Ectodermal cell (in vitro differentiated cells): ENCODE data around the gene EFCAB11.
A peak's percentile ranks its signal among the peaks of the same experiment; 100 is the strongest.

Source experiments
- H3K27ac ChIP-seq: 2 replicates; pipeline ENCODE4 v1.7.0; 2013; ENCODE audit warnings: mild to moderate bottlenecking, low read depth, low read length; ENCODE audit not compliant: insufficient read depth, poor library complexity, severe bottlenecking
- H3K27me3 ChIP-seq: 2 replicates; pipeline ENCODE4 v1.7.0; 2013; ENCODE audit warnings: mild to moderate bottlenecking, low read length; ENCODE audit not compliant: insufficient read depth, control insufficient read depth, poor library complexity, severe bottlenecking
- H3K36me3 ChIP-seq: one replicate; pipeline ENCODE4 v1.7.0; 2013; ENCODE audit warnings: low read length; ENCODE audit not compliant: control insufficient read depth, insufficient read depth
- H3K4me1 ChIP-seq: one replicate; pipeline ENCODE4 v1.7.0; 2013; ENCODE audit warnings: low read length; ENCODE audit not compliant: control insufficient read depth, insufficient read depth
- H3K4me3 ChIP-seq: 2 replicates; pipeline ENCODE4 v1.7.0; 2013; ENCODE audit warnings: low read depth, low read length, control low read depth; ENCODE audit not compliant: insufficient read depth
- H3K9me3 ChIP-seq: 2 replicates; pipeline ENCODE4 v1.7.0; 2013; ENCODE audit warnings: mild to moderate bottlenecking, low read length, moderate library complexity; ENCODE audit not compliant: control insufficient read depth
- WGBS, 2 experiments: methylation state at CpG; one replicate each; pipeline ENCODE4 v1.1.7; 2013; ENCODE audit warnings: missing lambda C conversion rate in 2 of 2; 5-methylcytosine and 5-hydroxymethylcytosine counted together

The EFCAB11 gene

GRCh38 chr14:89781046-89781445 lies 173.5 kb downstream of the EFCAB11 start:
- 90 to 91% methylated on average over 4 of the region's 4 CpGs for WGBS, 2 experiments
- Histone ChIP-seq H3K27me3 (no peaks in the 10 kb centered on the region), H3K4me3 (no peak overlapping the region), H3K9me3 (no peaks in the 10 kb centered on the region), H3K27ac (no peak overlapping the region), H3K36me3 (no peaks in the 10 kb centered on the region), H3K4me1 (no peaks in the 10 kb centered on the region)

GRCh38 chr14:89779707-89780106 lies 174.8 kb downstream of the EFCAB11 start:
- Histone ChIP-seq H3K9me3 (no peaks in the 10 kb centered on the region), H3K4me3 (no peak overlapping the region), H3K4me1 (peaks cover 3% of the 10 kb centered on the region), H3K27me3 (no peaks in the 10 kb centered on the region), H3K36me3 (no peaks in the 10 kb centered on the region), H3K27ac (no peak overlapping the region)
- 81 to 82% methylated on average over 6 of the region's 8 CpGs for WGBS, 2 experiments

GRCh38 chr14:89775946-89776345 lies 178.6 kb downstream of the EFCAB11 start:
- no peaks in the 10 kb centered on the region for H3K9me3 ChIP-seq
- peaks cover 10% of the 10 kb centered on the region for H3K4me1 ChIP-seq
- WGBS, 2 experiments: 95 to 98% methylated on average over 2 of the region's 3 CpGs
- H3K4me3 ChIP-seq: no peak overlapping the region
- H3K27me3 ChIP-seq: no peaks in the 10 kb centered on the region
- no peak overlapping the region for H3K27ac ChIP-seq
- H3K36me3 ChIP-seq: no peaks in the 10 kb centered on the region

DNA sequence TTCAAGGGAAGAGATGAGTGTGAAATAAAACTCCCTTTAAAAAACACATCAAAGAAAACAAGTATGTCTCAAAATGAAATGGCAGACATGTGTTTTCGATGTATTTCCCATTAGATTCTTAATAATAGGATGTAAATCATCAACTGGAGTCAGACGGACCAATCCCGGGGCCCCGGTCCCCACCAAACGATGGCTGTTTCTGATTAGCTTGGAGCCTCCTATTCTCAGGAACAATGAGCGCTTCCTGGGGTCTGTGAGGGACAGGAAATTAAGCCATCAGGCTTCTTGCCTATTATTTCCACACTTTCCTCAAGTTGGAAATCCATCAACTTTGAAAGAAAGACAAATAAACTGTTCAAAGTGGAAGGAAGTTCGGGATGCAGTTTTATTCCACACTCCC lies 179.4 kb downstream of the EFCAB11 start:
- no peaks in the 10 kb centered on the region for H3K9me3 ChIP-seq
- 89 to 92% methylated on average over 6 to 7 of the region's 7 CpGs for WGBS, 2 experiments
- no peak overlapping the region for H3K4me3 ChIP-seq
- H3K4me1 ChIP-seq: peaks cover 10% of the 10 kb centered on the region
- H3K27ac ChIP-seq: no peak overlapping the region
- H3K27me3 ChIP-seq: no peaks in the 10 kb centered on the region
- H3K36me3 ChIP-seq: no peaks in the 10 kb centered on the region

DNA sequence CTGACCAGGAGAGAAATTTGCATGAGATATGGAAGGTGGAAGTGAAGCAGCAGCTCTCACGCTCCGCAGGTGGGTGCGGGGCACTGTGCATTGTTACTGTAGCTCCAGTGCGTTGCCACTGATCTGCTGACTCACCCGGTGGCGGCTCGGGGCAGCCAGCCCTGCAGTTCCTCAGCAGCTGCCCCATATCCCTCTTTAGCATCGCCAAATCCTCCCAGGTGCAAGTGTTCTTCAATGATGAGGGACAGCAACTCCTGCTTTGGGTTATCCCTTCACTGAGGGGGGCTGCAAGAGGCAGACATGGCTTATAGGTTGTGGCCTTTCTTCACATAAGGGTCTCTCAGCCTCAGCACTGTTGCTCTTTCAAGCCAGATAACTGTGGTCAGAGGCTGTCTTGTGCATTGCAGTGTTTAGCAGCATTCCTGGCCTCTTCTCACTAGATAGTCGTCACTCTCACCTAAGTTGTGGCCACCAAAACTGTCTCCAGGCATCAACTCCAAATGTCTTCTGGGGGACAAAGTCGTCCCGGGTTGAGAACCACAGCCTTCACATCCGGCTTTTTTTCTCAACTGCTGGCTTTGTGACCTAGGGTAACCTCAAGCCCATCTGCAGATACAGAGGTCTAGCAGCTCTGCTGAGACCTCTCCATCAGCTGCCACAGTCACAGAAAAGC lies 180.8 kb downstream of the EFCAB11 start:
- peaks cover 10% of the 10 kb centered on the region for H3K4me1 ChIP-seq
- H3K27me3 ChIP-seq: no peaks in the 10 kb centered on the region
- H3K9me3 ChIP-seq: no peaks in the 10 kb centered on the region
- H3K27ac ChIP-seq: peak overlapping the region; percentile 26
- H3K4me3 ChIP-seq: no peak overlapping the region
- 43 to 51% methylated on average over 12 of the region's 12 CpGs for WGBS, 2 experiments
- no peaks in the 10 kb centered on the region for H3K36me3 ChIP-seq

- H3K36me3 ChIP-seq: no peaks in the 10 kb centered on the region
- no peak overlapping the region for H3K27ac ChIP-seq
- H3K9me3 ChIP-seq: no peaks in the 10 kb centered on the region
- no peaks in the 10 kb centered on the region for H3K27me3 ChIP-seq
- peaks cover 10% of the 10 kb centered on the region for H3K4me1 ChIP-seq
- 90 to 93% methylated on average over 7 of the region's 7 CpGs for WGBS, 2 experiments
- H3K4me3 ChIP-seq: no peak overlapping the region
These were observed 181.4 kb downstream of the EFCAB11 start for GRCh38 chr14:89773151-89773550.

GRCh38 chr14:89771251-89771650 lies 183.3 kb downstream of the EFCAB11 start:
- no peak overlapping the region for H3K27ac ChIP-seq
- H3K9me3 ChIP-seq: no peaks in the 10 kb centered on the region
- H3K36me3 ChIP-seq: no peaks in the 10 kb centered on the region
- 79 to 82% methylated on average over 3 of the region's 3 CpGs for WGBS, 2 experiments
- peaks cover 10% of the 10 kb centered on the region for H3K4me1 ChIP-seq
- H3K27me3 ChIP-seq: no peaks in the 10 kb centered on the region
- H3K4me3 ChIP-seq: no peak overlapping the region

- Histone ChIP-seq H3K27ac (no peak overlapping the region), H3K36me3 (no peaks in the 10 kb centered on the region), H3K4me3 (no peak overlapping the region), H3K4me1 (no peaks in the 10 kb centered on the region), H3K27me3 (no peaks in the 10 kb centered on the region), H3K9me3 (no peaks in the 10 kb centered on the region)
- 42 to 43% methylated on average over 4 of the region's 4 CpGs for whole genome bisulfite sequencing, 2 experiments
These were observed 186.7 kb downstream of the EFCAB11 start for GRCh38 chr14:89767861-89768268.

- 56 to 59% methylated on average over 3 of the region's 3 CpGs for WGBS, 2 experiments
- H3K27me3 ChIP-seq: no peaks in the 10 kb centered on the region
These were observed 187.4 kb downstream of the EFCAB11 start for GRCh38 chr14:89767131-89767530.

GRCh38 chr14:89765346-89765745 lies 189.2 kb downstream of the EFCAB11 start:
- Histone ChIP-seq H3K4me3 (no peak overlapping the region), H3K36me3 (no peaks in the 10 kb centered on the region), H3K9me3 (no peaks in the 10 kb centered on the region), H3K4me1 (no peaks in the 10 kb centered on the region), H3K27me3 (no peaks in the 10 kb centered on the region), H3K27ac (no peak overlapping the region)
- WGBS, 2 experiments: 41 to 66% methylated on average over 2 to 3 of the region's 3 CpGs

More at GRCh38 chr14:89767131-89767530, 187.4 kb downstream of the EFCAB11 start:
- no peak overlapping the region for H3K27ac ChIP-seq
- no peaks in the 10 kb centered on the region for H3K9me3 ChIP-seq
- H3K4me3 ChIP-seq: no peak overlapping the region
- H3K36me3 ChIP-seq: no peaks in the 10 kb centered on the region
- H3K4me1 ChIP-seq: no peaks in the 10 kb centered on the region
